Breast epithelium (tissue), 3 donors: ENCODE data around the gene RPS21.

Experiments
- CTCF ChIP-seq, 3 donors: fragments of 450-650 bp; IDR thresholded peaks; one replicate each; pipeline ENCODE4 v1.5.1; 2016 to 2017; ENCODE audit warnings: antibody characterized with exemption in 3 of 3, mild to moderate bottlenecking in 3 of 3, moderate library complexity in 3 of 3
- POLR2A ChIP-seq: fragments of 450-650 bp; IDR thresholded peaks from one replicate; pipeline ENCODE4 v1.6.1; 2016; ENCODE audit warnings: antibody characterized with exemption, mild to moderate bottlenecking, moderate library complexity
- POLR2AphosphoS5 ChIP-seq, 3 donors: sonication (generic); formaldehyde crosslinking; IDR thresholded peaks; one replicate each; pipeline ENCODE4 v1.6.1; 2017; ENCODE audit warnings: antibody characterized with exemption in 3 of 3

GRCh38 chr20:62429455-62430310 lies 42.8 kb downstream of the RPS21 start:
- TF ChIP-seq POLR2A: no peak
- TF ChIP-seq CTCF (IDR thresholded peaks at IDR 0.05): no peak
- no peak for TF ChIP-seq POLR2AphosphoS5 (IDR thresholded peaks at IDR 0.05)
